ENCODE data around the gene VCL. TPM values are rescaled to one million over a fixed set of nuclear protein-coding genes. Genes with fewer than 3 reads are reported as not detected.

Gene VCL
- total and polyA plus RNA-seq, 9 of the 15 experiments (the other 6 are each of a cell fraction or from before 2014, with no cell fraction given), result 29.8 to 186 (median 76.4) TPM

DNA sequence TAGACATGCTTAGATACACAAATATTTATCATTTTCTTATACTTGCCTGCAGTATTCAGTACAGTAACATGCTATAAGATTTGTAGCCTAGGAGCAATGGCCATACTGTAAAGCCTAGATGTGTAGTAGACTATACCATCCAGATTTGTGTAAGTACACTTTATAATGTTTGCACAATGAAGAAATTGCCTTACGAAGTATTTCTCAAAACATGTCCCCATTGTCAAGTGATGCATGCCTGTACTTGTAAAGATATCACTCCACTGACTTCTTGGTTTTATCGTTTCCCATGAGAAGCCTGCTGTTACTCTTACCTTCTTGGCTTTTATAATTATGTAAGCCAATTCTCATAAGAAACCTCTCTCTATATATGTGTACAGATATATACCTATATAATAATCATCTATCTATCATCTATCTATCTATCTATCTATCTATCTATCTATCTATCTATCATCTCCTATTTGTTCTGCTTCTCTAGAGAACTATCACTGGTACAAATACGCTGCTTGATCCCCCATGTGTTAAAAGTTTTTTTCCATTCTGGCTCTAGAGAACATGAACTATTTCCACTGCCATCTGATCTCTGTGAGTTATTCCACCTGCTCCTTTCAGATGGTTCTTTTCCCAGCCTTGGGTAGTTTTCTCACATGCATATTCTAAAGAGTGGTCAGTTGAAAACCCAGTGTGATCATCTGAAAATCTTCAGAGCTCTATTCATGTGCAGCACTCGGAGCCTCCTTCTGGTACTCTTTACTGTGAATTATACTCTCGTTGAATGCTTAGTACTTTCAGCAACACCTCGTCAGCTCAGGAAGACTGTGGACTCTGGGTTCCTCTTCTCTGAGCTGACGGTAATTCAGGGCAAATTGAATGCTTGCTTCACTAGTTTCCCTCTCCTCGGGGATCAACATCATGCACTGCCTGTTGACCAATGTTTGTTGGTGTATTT lies 14.5 kb upstream of the VCL start (continued):
- TF ChIP-seq, protein P1, sequence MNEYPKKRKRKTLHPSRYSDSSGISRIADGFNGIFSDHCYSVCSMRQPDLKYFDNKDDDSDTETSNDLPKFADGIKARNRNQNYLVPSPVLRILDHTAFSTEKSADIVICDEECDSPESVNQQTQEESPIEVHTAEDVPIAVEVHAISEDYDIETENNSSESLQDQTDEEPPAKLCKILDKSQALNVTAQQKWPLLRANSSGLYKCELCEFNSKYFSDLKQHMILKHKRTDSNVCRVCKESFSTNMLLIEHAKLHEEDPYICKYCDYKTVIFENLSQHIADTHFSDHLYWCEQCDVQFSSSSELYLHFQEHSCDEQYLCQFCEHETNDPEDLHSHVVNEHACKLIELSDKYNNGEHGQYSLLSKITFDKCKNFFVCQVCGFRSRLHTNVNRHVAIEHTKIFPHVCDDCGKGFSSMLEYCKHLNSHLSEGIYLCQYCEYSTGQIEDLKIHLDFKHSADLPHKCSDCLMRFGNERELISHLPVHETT (CRISPR knock-in tag; conservative IDR thresholded peaks at IDR 0.05 in 1 of 2, IDR thresholded peaks at IDR 0.05 in 1 of 2), result no peak
- TF ChIP-seq RBM34 (IDR thresholded peaks at IDR 0.05; ENCODE audit: borderline replicate concordance, insufficient read depth, low read length) (no peak), HDAC2 (IDR thresholded peaks at IDR 0.05) (0 out of 2 replicates have a peak, but pooled peaks have one; percentile 30), GATAD2A (IDR thresholded peaks at IDR 0.05) (0 out of 2 replicates have a peak, but pooled peaks have one; percentile 25), RFX7 (CRISPR knock-in tag; IDR thresholded peaks at IDR 0.05) (no peak), ZNF766 (CRISPR knock-in tag; conservative IDR thresholded peaks at IDR 0.05) (0 out of 2 replicates have a peak, but pooled peaks have one; percentile 18), DACH1 (IDR thresholded peaks at IDR 0.05; ENCODE audit: partially characterized antibody) (peak; percentile 99), ZNF354B (CRISPR knock-in tag; IDR thresholded peaks at IDR 0.05) (no peak)
- TF ChIP-seq, protein P2, sequence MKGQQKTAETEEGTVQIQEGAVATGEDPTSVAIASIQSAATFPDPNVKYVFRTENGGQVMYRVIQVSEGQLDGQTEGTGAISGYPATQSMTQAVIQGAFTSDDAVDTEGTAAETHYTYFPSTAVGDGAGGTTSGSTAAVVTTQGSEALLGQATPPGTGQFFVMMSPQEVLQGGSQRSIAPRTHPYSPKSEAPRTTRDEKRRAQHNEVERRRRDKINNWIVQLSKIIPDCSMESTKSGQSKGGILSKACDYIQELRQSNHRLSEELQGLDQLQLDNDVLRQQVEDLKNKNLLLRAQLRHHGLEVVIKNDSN (CRISPR knock-in tag; IDR thresholded peaks at IDR 0.05), result no peak
- TF ChIP-seq, protein P3, sequence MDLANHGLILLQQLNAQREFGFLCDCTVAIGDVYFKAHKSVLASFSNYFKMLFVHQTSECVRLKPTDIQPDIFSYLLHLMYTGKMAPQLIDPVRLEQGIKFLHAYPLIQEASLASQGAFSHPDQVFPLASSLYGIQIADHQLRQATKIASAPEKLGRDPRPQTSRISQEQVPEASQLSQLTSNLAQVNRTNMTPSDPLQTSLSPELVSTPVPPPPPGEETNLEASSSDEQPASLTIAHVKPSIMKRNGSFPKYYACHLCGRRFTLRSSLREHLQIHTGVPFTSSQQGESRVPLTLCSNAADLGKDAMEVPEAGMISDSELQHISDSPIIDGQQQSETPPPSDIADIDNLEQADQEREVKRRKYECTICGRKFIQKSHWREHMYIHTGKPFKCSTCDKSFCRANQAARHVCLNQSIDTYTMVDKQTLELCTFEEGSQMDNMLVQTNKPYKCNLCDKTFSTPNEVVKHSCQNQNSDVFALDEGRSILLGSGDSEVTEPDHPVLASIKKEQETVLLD (IDR thresholded peaks at IDR 0.05), result peak; percentile 76

All from K562 (cell line).